GM03348 (cell line): Measurements from ENCODE around the gene PMCH.
"Not testable (repeated sequence)": the region's sequence is repeated elsewhere in the genome, so short reads cannot be mapped to it uniquely, and the experiment has no call there.

Source experiments
- DNase-seq: peaks from one replicate; pipeline ENCODE4 v3.0.0; 2012; ENCODE audit warnings: low spot score

Gene PMCH, protein sequence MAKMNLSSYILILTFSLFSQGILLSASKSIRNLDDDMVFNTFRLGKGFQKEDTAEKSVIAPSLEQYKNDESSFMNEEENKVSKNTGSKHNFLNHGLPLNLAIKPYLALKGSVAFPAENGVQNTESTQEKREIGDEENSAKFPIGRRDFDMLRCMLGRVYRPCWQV

DNA sequence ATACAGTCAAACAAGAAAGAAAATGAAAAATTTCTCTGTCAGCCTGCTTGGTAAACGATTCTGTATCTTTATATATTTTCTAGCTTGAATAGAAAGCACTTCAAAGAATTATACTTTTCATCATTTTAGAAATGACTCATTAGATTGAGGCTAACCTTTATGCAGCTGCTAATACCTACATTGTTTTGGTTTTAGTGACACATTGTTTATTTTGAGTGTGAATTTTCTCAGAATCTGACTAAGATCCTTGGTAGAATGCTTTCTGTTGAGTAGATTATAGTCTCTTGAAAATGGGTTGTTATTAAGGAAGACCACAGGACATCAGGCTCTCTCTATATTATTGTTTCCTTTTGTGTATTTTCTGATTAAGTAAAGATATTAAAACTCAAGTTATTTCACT is at the start of gene PMCH:
PMCH (minus strand) TSS at position 45 of the 400 bp plus-strand sequence. CDS start 63 bp downstream, outside the sequence.
- DNase-seq = no peak

DNA sequence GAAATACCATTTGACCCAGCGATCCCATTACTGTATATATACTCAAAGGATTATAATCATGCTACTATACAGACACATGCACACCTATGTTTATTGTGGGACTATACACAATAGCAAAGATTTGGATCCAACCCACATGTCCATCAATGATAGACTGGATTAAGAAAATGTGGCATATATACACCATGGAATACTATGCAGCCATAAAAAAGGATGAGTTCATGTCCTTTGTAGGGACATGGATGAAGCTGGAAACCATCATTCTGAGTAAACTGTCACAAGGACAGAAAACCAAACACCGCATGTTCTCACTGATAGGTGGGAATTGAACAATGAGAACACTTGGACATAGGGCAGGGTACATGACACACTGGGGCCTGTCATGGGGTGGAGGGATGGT is 43.2 kb upstream of the PMCH start:
- not testable (repeated sequence) for DNase-seq

DNA sequence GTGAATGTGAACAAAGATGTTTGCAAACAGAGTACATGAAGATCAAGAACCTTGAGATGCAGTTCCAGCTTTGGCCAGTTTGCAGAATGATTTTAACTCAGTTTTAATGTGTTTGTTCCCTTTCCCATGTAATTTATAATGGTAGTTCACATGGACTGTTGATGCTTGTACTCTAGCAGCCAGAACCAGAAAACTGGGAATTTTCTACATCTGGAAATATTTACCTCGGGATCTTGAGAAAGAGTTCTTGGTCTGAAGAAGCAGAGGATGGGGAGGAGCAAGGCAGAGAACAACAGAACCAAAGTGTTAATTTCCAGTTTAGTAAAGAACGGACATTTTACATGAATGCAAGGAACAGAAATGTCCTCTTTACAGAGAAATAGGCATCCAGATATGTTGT is 37.0 kb upstream of the PMCH start:
- no peak for DNase-seq

DNA sequence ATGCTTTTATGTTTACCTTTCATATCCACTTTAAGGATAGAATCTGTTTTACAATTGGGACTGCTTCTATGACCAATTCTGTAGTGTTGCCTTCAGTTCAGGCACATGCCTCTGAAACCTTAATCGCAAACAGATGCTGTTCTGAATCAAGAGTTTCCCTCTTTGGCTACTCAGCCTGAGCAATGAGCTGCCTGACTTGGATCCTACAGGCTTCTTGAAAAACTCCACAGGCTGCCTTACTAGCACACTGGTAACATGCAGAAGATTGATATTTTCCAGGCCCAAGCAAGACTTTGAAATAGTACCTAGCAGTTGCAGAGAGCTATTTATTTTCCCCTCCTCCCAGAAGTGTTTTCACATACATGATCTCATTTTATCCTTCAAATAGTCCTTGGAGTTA is 34.8 kb upstream of the PMCH start:
- peak; percentile 57 for DNase-seq

DNA sequence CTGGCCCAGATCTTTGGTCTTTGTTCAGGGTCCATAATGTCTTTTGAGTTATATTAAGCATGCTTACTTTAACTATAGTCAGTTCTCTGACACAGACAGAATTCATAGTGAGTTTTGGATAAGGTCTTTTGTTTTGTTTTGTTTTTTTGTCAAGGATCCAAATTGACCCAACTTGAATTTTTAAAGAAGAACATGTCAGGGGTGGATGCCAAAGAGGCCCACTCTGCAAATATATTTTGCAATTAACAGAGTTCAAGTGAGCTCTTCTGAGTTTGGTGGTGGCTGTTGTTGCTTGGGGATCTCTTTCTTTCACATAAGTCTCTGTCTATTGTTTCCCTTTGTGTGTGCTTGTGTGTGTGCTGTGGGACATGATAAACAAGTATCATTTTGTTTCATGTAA is 34.4 kb upstream of the PMCH start:
- no peak for DNase-seq

DNA sequence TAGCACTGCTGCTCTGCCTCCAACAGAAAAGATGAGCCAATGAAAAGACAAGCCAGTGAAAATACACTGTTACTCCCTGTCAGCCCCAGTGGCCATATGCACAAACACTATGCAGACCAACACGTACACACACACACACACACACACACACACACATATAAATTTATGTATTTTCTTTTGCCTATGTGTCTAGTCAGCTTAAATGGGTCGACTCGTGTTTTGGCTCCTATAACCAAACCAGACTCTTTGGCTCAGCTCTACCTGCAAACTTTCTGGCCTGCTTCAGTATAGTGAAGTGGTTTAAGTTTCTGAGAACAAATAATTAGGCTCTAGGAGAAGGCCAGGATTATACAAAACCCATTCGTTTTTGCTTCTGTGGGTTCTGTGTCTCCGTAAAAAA is 30.3 kb upstream of the PMCH start:
- no peak for DNase-seq

DNA sequence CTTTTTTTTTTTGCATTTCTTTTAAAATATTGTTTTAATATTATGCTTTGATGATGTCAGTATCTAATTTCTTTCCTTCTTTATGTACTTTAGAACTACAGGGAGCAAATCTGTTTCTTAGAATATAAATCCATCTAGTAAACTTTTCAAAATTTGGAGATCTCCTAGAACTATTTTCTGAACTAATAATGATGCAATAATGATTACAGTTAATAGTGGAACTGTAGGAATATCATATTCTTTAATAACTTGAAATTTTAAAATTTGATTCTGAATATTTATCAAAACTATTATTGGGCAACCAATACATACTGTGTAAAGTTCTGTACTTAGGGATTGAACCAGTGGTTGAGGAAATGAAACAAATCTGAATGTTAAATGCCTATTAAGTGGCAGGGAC is 23.1 kb upstream of the PMCH start:
- DNase-seq = no peak

DNA sequence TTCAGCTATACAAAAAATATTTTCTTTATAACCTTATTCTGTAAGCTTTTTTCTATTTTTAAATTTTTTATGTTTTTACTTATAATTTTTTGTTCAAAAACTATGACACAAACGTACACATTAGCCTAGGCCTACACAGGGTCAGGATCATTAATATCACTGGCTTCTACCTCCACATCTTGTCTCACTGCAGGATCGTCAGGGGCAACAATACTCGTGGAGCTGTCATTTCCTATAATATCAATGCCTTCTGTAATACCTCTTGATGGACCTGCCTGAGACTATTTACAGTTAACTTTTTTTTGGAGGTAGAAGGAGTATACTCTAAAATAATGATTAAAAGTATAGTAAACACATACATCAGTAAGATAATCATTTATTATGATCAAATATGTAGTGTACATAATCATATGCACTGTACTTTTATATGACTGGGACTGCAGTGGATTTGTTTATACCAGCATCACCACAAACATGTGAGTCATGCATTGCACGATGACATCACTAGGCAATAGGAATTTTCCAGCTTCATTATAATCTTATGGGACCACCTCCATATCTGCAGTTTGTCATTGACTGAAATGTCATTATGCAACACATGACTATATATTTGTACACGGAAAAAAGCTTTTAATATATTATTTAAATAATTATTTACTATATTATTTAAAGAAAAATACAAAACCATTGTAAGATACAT is 18.5 kb upstream of the PMCH start:
- DNase-seq = peak; percentile 7

DNA sequence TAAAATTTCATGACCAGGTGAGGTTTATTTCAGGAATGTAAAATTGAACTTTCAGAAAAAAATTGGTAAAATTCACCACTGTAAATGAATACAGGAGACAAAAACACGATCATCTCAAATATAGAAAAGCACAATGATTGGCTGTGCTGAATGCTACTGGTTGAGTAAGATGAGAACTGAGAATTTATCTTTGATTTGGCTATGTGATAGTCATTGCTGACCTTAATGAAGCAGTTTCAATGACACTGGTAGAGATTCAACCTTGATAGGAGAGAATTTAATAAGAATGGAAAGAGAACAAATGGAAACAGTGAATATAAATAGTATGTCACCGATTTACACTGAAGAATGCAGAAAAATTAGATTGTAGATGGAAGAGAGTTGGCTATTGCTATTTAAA is 6.4 kb upstream of the PMCH start:
- DNase-seq = no peak

DNA sequence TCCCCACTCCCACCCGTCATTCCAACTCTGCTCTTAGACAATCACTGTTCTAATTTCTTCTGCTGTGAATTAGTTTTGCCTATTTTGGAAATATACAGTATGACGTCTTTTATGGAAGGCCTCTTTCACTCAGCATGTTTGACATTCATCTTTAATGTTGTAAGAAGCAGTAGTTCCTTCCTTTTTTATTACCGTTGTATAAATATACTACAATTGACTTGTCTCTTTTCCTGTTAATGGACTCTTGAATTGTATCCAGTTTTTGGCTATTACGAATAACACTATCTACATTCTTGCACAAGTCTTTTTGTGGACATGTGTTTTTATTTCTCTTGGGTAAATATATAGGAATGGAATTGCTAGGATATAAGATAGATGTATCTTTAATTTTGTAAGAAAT is 4.9 kb upstream of the PMCH start:
- no peak for DNase-seq

DNA sequence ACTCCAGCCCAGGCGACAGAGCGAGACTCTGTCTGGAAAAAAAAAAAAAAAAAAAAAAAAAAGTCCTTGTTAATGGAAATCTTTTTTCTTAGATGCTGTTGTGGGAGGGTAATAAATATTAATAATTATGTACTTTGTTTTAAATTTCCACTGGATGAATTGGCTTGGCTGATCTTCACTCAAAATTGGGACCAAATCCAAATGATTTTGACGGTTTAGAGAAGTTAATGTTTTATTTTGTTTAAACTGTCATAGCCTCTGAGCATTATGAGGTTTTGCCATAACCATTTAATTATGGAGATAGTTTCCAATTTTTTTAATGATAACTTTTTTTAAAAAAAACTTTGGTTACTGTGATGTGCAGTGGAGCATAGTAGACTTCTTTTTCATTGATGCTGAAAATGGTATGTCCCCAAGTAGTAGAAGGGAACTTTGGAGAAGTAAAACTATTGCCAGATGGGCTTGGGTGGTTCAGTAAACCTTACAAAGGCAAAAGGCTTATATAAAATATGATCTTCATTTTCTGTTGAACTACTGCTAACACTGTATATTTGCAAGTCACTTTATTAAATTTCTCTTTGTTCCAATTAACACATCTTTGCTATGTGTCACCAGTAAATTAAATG is 3.9 kb upstream of the PMCH start:
- no peak for DNase-seq

DNA sequence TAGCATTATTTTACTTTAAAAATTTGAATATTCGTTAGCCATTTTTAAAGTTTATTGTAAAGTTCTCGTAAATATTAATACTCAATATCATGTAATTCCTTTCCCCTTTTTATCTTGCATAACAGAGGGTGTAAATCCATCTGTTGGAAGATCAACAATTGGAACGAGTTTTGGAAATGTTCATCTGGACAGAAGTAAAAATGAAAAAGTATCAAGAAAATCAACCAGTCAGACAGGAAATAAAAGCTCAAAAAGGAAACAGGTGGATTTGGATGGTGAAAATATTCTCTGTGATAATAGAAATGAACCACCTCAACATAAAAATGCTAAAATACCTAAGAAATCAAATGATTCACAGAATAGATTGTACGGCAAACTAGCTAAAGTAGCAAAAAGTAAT is 1.8 kb downstream of the PMCH start:
- DNase-seq = no peak

DNA sequence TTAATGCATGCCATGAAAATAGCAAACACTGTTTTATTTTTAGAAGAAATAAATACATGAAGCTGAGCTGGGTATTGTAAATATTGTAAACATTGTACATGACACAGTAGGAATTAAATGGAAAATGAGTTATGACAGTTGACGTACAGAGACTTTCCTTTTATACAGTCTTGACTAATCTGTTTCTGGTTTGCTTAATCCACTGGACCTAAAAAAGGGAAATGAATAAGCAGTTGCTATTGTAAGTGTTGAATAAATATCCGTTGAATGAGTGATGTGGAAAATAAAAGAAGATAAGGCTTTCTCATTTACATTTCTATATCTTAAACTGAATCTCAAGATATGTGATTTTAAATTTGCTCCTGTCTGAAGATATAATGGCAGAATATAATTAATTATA is 15.0 kb downstream of the PMCH start:
- DNase-seq = no peak

DNA sequence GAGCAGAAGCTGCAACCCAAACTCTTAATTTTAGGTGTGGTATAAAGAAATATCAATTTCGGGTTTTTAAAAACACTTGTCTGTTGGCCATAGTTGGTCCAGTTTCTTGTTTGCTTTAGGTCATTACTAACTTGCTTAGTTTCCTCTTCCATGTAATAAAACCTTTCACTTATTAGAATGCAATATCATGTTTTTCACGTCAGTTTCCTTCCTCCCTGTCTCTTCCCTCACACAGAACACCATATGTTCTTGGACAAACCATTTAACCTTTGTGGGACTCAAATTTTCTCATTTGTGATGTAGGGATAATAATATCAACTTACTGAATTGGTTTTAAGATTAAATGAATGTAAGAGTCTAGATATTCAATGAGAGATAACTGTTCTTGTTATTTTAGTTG is 22.9 kb downstream of the PMCH start:
- no peak for DNase-seq

DNA sequence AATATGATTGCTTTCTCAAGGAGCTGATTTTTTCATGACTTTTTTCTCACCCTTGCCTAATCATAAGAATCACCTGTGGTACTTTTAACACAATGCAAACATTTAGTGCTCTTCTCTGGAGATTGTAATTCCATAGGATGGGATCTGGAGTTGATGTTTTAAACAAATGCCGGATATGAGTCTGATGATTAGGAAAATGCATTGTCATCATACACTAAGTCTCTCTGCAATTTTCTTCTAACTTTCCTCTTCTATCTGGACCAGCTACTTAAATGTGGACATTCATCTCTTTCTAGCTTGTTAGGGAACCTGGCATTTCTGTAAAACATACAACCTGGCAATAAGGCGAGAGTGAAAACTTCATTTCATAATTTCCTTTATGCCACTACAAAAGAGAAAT is 23.5 kb downstream of the PMCH start:
- no peak for DNase-seq

DNA sequence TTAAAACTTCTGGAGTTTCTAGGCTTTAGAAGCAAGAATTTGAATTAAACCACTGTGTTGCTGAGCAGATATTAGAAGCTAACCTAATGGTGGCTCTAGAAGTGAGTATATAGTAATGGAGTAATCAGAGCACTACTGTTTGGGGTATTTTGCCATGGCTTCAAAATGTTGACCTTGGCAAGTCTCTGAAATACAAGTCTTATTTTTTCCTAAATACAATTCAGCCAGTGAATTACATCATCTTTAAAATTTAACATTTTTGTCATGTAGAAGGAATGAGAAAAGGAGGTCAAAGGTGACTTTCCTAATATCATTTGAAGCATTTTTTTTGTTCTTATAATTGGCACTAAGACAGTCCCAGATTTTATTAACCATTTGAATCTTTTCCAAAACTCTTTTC is 25.2 kb downstream of the PMCH start:
- DNase-seq = peak; percentile 35

DNA sequence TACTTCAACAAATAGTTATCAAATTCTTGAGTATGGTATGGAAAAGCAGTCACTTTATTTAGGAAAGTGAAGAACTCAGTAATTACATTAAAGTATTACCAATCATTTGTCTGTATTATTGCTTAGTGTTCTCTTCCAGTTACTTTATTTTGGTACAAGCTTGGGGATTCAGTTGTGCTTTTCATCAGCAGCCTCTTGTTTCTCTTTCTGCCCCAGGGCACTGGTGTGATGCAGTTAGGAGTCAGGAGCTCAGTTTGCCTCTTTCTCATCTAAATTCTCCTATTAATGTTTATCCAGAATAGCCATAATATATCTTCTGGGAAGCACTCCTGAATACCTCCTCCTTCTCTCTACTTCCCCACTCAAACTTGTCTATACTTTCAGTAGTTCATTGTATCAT is 25.7 kb downstream of the PMCH start:
- no peak for DNase-seq

DNA sequence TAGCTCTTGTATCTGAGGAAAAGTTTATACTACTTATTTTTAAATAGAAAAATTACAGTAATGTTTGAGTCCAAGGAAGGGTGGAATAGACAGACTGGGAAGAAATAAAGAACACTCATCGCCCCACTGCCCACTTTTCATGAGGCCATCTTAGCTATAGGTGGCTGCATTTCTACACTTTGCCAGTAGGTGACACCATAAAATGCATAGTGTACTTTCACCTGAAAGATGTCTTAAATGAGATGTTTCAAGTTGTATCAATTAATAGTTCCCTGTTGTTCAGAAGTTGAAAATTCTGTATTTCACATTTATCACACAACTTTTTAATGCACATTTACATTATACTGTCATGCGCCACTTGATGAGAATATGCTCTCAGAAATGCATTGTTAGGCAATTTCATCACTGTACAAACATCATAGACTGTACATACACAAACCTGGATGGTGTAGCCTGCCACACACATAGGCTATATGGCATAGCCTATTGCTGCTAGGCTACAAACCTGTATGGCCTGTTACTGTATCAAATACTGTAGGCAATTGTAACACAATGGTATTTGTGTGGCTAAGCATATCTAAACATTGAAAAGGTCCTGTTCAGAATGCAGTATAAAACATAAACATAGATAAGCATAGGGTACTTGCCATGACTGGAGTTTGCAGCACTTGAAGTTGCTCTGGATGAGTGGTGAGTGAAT is 27.6 kb downstream of the PMCH start:
- peak; percentile 31 for DNase-seq

DNA sequence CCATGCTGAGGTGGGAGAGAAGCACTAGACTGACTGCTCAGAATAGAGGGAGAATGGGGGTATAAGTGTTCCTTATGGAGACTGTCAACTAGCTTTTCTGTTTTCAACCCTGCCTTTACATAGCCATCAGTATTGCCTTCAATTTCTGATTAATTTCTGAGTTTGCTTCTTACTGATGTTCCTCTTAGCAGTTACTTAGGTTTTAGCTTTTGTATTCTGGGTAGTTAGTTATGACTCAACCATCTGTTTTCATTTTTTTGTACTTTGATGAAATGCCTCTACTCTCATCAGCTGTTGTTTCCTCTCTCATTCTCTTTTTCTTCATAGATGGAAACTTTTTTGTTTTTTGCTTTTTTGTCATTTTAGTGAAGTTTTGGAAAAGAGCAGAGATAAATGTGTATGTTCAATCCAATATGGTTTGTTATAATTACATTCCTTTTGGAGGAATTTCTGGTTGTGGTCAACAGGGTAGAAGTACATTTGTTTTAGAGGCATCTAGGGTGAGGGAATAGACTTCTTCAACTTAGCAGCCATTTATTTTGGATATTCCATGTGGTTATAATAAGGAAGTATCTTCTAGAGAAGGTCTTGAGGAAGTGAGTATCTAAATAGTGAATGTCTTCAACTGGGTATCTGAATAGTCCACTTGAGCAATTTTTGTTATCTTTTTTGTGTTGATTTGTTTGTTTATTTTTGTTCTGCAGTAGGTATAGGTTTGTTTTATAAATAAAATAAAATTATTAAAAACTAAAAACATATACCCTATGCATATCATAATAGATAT is 29.6 kb downstream of the PMCH start:
- DNase-seq = peak; percentile 31

DNA sequence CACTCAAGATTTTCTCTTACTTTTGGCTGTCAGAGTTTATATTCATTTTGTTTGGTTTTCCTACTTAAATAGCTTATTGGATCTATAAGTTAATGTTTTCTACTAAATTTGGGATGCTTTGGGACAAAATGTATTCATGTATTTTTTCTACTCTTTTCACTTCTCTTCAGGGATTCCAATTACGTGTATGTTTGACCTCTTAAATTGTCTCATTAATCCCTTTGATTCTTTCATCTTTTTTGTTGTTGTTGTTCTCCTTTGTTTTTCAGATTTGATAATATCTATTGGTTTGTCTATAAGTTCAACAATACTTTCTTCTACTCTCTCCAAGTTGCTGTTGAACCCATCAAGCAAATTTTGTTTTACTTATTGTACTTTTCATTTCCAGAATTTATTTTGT is 34.2 kb downstream of the PMCH start:
- DNase-seq = no peak

DNA sequence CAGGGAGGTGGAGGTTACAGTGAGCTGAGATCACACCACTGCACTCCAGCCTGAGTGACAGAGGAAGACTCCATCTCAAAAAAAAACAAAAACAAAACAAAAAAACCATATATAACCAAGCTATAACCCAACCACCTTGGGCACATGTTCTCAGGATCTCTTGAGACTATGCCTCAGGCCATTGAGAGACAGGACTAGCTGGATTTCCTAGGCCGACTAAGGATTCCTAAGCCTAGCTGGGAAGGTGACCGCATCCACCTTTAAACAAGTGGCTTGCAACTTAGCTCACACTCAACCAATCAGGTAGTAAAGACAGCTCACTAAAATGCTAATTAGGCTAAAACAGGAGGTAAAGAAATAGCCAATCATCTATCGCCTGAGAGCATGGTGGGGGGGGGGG is 42.4 kb downstream of the PMCH start:
- not testable (repeated sequence) for DNase-seq

DNA sequence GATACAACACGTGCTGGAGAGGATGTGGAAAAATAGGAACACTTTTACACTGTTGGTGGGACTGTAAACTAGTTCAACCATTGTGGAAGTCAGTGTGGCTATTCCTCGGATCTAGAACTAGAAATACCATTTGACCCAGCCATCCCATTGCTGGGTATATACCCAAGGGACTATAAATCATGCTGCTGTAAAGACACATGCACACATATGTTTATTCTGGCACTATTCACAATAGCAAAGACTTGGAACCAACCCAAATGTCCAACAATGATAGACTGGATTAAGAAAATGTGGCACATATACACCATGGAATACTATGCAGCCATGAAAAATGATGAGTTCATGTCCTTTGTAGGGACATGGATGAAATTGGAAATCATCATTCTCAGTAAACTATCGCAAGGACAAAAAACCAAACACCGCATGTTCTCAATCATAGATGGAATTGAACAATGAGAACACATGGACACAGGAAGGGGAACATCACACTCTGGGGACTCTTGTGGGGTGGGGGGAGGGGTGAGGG is 50.5 kb downstream of the PMCH start:
- DNase-seq = not testable (repeated sequence)
